ENCODE measurements around the gene ANXA10. TPM values are rescaled to one million over a fixed set of nuclear protein-coding genes. Genes with fewer than 3 reads are reported as not detected.

Gene ANXA10
- total and polyA plus RNA-seq, 7 donors, result 0.92 to 5.4 TPM; not detected in 5

- H3K27me3 ChIP-seq, result no peaks in the 10 kb centered on the region
- no peak overlapping the region for H3K4me3 ChIP-seq
- DNase-seq, result no peak
- TF ChIP-seq EP300 (IDR thresholded peaks at IDR 0.05) (no peak), CTCF (IDR thresholded peaks at IDR 0.05) (no peak), POLR2AphosphoS5 (IDR thresholded peaks at IDR 0.05) (no peak), POLR2A (IDR thresholded peaks at IDR 0.05) (no peak)
- H3K27ac ChIP-seq, result no peak overlapping the region
- WGBS, 2 donors, result 86 to 90% methylated on average over 1 of the region's 1 CpG
- intact Hi-C loops (cut with DNase I), result no loop called here
- no peaks in the 10 kb centered on the region for H3K9me3 ChIP-seq
- H3K4me1 ChIP-seq, result no peaks in the 10 kb centered on the region
- H3K36me3 ChIP-seq, result no peaks in the 10 kb centered on the region
These were observed 4.1 kb downstream of the ANXA10 start for GRCh38 chr4:168096407-168096784.

- Histone ChIP-seq H3K27ac (no peak overlapping the region), H3K4me1 (no peaks in the 10 kb centered on the region), H3K4me3 (no peak overlapping the region), H3K9me3 (no peaks in the 10 kb centered on the region), H3K27me3 (no peaks in the 10 kb centered on the region), H3K36me3 (no peaks in the 10 kb centered on the region)
- TF ChIP-seq EP300 (IDR thresholded peaks at IDR 0.05) (no peak), CTCF (IDR thresholded peaks at IDR 0.05) (no peak)
- intact Hi-C loops (cut with DNase I), result no loop called here
- WGBS, 2 donors, result 86 to 87% methylated on average over 2 of the region's 2 CpGs
- no peak for DNase-seq
These were observed 4.8 kb downstream of the ANXA10 start for GRCh38 chr4:168097161-168097560.

- Histone ChIP-seq H3K9me3 (no peaks in the 10 kb centered on the region), H3K27ac (no peak overlapping the region), H3K4me3 (no peak overlapping the region), H3K36me3 (no peaks in the 10 kb centered on the region), H3K4me1 (no peaks in the 10 kb centered on the region), H3K27me3 (no peaks in the 10 kb centered on the region)
- TF ChIP-seq POLR2A (IDR thresholded peaks at IDR 0.05), result no peak
- 22 to 74% methylated on average over 1 of the region's 1 CpG for WGBS, 2 donors
- intact Hi-C loops (cut with DNase I), result no loop called here
- no peak for DNase-seq
These were observed 5.9 kb downstream of the ANXA10 start for GRCh38 chr4:168098248-168098717.

- TF ChIP-seq POLR2AphosphoS5 (IDR thresholded peaks at IDR 0.05), result no peak
- no peak for TF ChIP-seq EP300 (IDR thresholded peaks at IDR 0.05)
- TF ChIP-seq CTCF (IDR thresholded peaks at IDR 0.05), result no peak
- TF ChIP-seq POLR2A (IDR thresholded peaks at IDR 0.05), result no peak
- whole genome bisulfite sequencing, 2 donors, result 72 to 87% methylated on average over 3 of the region's 3 CpGs
These were observed 6.9 kb downstream of the ANXA10 start for GRCh38 chr4:168099195-168099594.

GRCh38 chr4:168101026-168101425 is 8.7 kb downstream of the ANXA10 start:
- no peak overlapping the region for H3K27ac ChIP-seq
- no peaks in the 10 kb centered on the region for H3K36me3 ChIP-seq
- WGBS, 2 donors, result 86 to 89% methylated on average over 1 of the region's 1 CpG
- no peak for DNase-seq
- H3K4me1 ChIP-seq, result no peaks in the 10 kb centered on the region
- no peaks in the 10 kb centered on the region for H3K9me3 ChIP-seq
- no peaks in the 10 kb centered on the region for H3K27me3 ChIP-seq
- no peak for TF ChIP-seq POLR2A (IDR thresholded peaks at IDR 0.05)
- no peak for TF ChIP-seq POLR2AphosphoS5 (IDR thresholded peaks at IDR 0.05)
- no peak for TF ChIP-seq EP300 (IDR thresholded peaks at IDR 0.05)
- no peak for TF ChIP-seq CTCF (IDR thresholded peaks at IDR 0.05)
- H3K4me3 ChIP-seq, result no peak overlapping the region
- intact Hi-C loops (cut with DNase I), result no loop called here

More at GRCh38 chr4:168099195-168099594, 6.9 kb downstream of the ANXA10 start:
- H3K36me3 ChIP-seq, result no peaks in the 10 kb centered on the region
- no peaks in the 10 kb centered on the region for H3K27me3 ChIP-seq
- no peaks in the 10 kb centered on the region for H3K9me3 ChIP-seq
- intact Hi-C loops (cut with DNase I), result no loop called here
- no peaks in the 10 kb centered on the region for H3K4me1 ChIP-seq
- H3K4me3 ChIP-seq, result no peak overlapping the region
- no peak overlapping the region for H3K27ac ChIP-seq
- no peak for DNase-seq
